SK-N-SH treated with all-trans-retinoic acid at 6 μM for 48 hours (cell line): ENCODE results near the gene GLRA2.

Source experiments
- ATAC-seq: fragments of 200-7000 bp; cut with Tn5 transposase; 3 replicates; pipeline ENCODE4 v1.9.1; 2020; ENCODE audit warnings: mild to moderate bottlenecking, moderate library complexity
- ARNTL ChIP-seq: fragments of 450-650 bp; formaldehyde crosslinking; IDR thresholded peaks from 2 replicates; pipeline ENCODE4 v1.5.0; 2020; ENCODE audit warnings: low read depth, mild to moderate bottlenecking, moderate library complexity, borderline replicate concordance
- BACH2 ChIP-seq: fragments of 250-450 bp; sonication (Bioruptor Pico); IDR thresholded peaks from 2 replicates; pipeline ENCODE4 v1.9.0; 2021; ENCODE audit warnings: mild to moderate bottlenecking, borderline replicate concordance
- CREB5 ChIP-seq: fragments of 250-450 bp; sonication (Bioruptor Pico); IDR thresholded peaks from 2 replicates; pipeline ENCODE4 v1.5.1; 2020; ENCODE audit warnings: low read depth, mild to moderate bottlenecking, moderate library complexity
- CSDC2 ChIP-seq: fragments of 250-450 bp; sonication (Bioruptor Pico); IDR thresholded peaks from 2 replicates; pipeline ENCODE4 v1.5.0; 2020; ENCODE audit warnings: mild to moderate bottlenecking, moderate library complexity
- ESRRG ChIP-seq: fragments of 250-450 bp; sonication (Bioruptor Pico); IDR thresholded peaks from 2 replicates; pipeline ENCODE4 v1.6.1; 2021; ENCODE audit warnings: mild to moderate bottlenecking
- GLIS3 ChIP-seq: fragments of 250-450 bp; sonication (Bioruptor Pico); IDR thresholded peaks from 2 replicates; pipeline ENCODE4 v1.5.0; 2020; ENCODE audit warnings: mild to moderate bottlenecking, moderate library complexity
- ISL1 ChIP-seq: fragments of 250-450 bp; sonication (Bioruptor Pico); IDR thresholded peaks from 2 replicates; pipeline ENCODE4 v2.1.2; 2022; ENCODE audit warnings: mild to moderate bottlenecking, moderate library complexity
- OSR1 ChIP-seq: fragments of 250-450 bp; sonication (Bioruptor Pico); IDR thresholded peaks from 2 replicates; pipeline ENCODE4 v1.8.0; 2022; ENCODE audit warnings: moderate library complexity, mild to moderate bottlenecking, inconsistent platforms
- PPARA ChIP-seq: fragments of 250-450 bp; sonication (Bioruptor Pico); IDR thresholded peaks from 2 replicates; pipeline ENCODE4 v1.5.0; 2020; ENCODE audit warnings: mild to moderate bottlenecking, borderline replicate concordance
- RARB ChIP-seq: fragments of 250-450 bp; sonication (Bioruptor Pico); IDR thresholded peaks from 2 replicates; pipeline ENCODE4 v1.8.0; 2021; ENCODE audit warnings: mild to moderate bottlenecking, moderate library complexity
- SNAI2 ChIP-seq: fragments of 250-450 bp; sonication (Bioruptor Pico); IDR thresholded peaks from 2 replicates; pipeline ENCODE4 v1.5.0; 2020; ENCODE audit warnings: mild to moderate bottlenecking, moderate library complexity
- TCF4 ChIP-seq: fragments of 250-450 bp; sonication (Bioruptor Pico); IDR thresholded peaks from 2 replicates; pipeline ENCODE4 v1.8.0; 2021; ENCODE audit warnings: mild to moderate bottlenecking, moderate library complexity, borderline replicate concordance
- TOX ChIP-seq: fragments of 250-450 bp; sonication (Bioruptor Pico); IDR thresholded peaks from 2 replicates; pipeline ENCODE4 v1.8.0; 2021; ENCODE audit warnings: mild to moderate bottlenecking, moderate library complexity, borderline replicate concordance
- TSHZ2 ChIP-seq: fragments of 250-450 bp; sonication (Bioruptor Pico); IDR thresholded peaks from 2 replicates; pipeline ENCODE4 v1.5.0; 2020; ENCODE audit warnings: mild to moderate bottlenecking, moderate library complexity
- ZC3H10 ChIP-seq: fragments of 250-450 bp; sonication (Bioruptor Pico); IDR thresholded peaks from 2 replicates; pipeline ENCODE4 v1.5.1; 2021; ENCODE audit warnings: mild to moderate bottlenecking, moderate library complexity
- ZFP3 ChIP-seq: fragments of 250-450 bp; sonication (Bioruptor Pico); IDR thresholded peaks from 2 replicates; pipeline ENCODE4 v1.5.0; 2020; ENCODE audit warnings: mild to moderate bottlenecking, moderate library complexity
- ZFP30 ChIP-seq: fragments of 450-650 bp; formaldehyde crosslinking; IDR thresholded peaks from 2 replicates; pipeline ENCODE4 v1.5.0; 2022; ENCODE audit warnings: mild to moderate bottlenecking, moderate library complexity
- ZNF565 ChIP-seq: fragments of 450-650 bp; formaldehyde crosslinking; conservative IDR thresholded peaks from 2 replicates; pipeline ENCODE4 v1.5.0; 2020; ENCODE audit warnings: low read depth, mild to moderate bottlenecking, moderate library complexity
- ZNF70 ChIP-seq: fragments of 450-650 bp; formaldehyde crosslinking; IDR thresholded peaks from 2 replicates; pipeline ENCODE4 v1.5.0; 2020; ENCODE audit warnings: mild to moderate bottlenecking, moderate library complexity
- ZNF8 ChIP-seq: fragments of 450-650 bp; formaldehyde crosslinking; IDR thresholded peaks from 2 replicates; pipeline ENCODE4 v1.5.0; 2020; ENCODE audit warnings: mild to moderate bottlenecking, moderate library complexity
- TF ChIP-seq, protein P1 (sequence below): fragments of 250-450 bp; sonication (Bioruptor Pico); IDR thresholded peaks from 2 replicates; pipeline ENCODE4 v1.5.1; 2021; ENCODE audit warnings: mild to moderate bottlenecking, moderate library complexity

GLRA2 gene

DNA sequence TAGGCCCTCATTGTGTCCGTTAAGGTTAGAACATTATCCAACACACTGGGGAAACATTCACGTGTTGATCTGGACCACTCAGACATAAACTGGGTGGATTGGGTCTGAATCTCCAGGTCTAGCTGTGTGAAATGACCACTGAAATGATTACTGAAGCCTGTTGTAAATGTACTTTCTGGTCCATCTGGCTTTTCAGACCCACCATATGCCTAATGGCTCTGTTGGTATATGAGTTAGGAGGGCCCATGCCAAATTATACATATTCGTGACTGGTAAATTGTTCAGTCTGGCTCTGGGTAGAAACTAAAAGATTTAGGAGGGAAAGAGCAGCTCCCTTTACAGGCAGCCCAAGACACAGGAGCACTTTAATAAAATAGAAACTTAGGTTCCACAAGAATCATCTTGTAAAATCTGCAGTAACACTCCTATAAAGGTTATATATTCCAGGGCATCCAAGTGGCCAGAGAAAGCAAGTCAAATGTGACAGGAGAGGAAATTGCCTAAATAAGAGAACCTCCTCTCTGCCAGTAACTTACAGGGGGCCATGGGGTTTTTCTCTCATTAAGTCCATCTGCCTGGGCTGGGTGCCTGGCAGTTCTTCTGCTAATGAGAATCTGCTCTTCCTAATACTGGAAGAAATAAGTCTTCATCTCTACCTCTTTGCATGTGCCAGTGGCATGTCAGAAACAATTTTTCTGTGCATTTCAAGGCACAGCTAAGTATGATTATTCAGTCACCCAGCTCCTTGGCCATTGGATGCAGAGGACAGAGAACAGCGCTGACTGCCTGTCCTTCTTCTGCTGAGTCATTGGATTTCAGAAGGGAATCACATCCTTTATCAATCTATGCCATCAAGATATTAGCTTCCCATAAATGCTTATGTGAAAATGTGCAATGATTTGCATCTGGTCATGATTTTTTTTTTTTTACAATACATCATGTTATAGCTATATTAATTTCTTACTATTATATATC is 112.6 kb downstream of the GLRA2 start:
- TF ChIP-seq RARB, result no peak
- TF ChIP-seq SNAI2 (CRISPR knock-in tag), result no peak
- TF ChIP-seq TOX (CRISPR knock-in tag), result no peak
- no peak for TF ChIP-seq ZFP30
- TF ChIP-seq OSR1 (CRISPR knock-in tag), result no peak
- no peak for TF ChIP-seq PPARA
- TF ChIP-seq ZFP3 (CRISPR knock-in tag), result no peak
- TF ChIP-seq ISL1, result no peak
- no peak for TF ChIP-seq ZNF70 (CRISPR knock-in tag)
- no peak for TF ChIP-seq ZC3H10
- no peak for TF ChIP-seq ZNF8 (CRISPR knock-in tag)
- peak; percentile 95 for ATAC-seq

- no peak for TF ChIP-seq ESRRG (CRISPR knock-in tag)
- no peak for TF ChIP-seq OSR1 (CRISPR knock-in tag)
- no peak for TF ChIP-seq BACH2 (CRISPR knock-in tag)
- no peak for TF ChIP-seq ZFP30
- TF ChIP-seq, protein P1, sequence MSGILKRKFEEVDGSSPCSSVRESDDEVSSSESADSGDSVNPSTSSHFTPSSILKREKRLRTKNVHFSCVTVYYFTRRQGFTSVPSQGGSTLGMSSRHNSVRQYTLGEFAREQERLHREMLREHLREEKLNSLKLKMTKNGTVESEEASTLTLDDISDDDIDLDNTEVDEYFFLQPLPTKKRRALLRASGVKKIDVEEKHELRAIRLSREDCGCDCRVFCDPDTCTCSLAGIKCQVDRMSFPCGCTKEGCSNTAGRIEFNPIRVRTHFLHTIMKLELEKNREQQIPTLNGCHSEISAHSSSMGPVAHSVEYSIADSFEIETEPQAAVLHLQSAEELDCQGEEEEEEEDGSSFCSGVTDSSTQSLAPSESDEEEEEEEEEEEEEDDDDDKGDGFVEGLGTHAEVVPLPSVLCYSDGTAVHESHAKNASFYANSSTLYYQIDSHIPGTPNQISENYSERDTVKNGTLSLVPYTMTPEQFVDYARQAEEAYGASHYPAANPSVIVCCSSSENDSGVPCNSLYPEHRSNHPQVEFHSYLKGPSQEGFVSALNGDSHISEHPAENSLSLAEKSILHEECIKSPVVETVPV (CRISPR knock-in tag), result no peak
- no peak for TF ChIP-seq ZFP3 (CRISPR knock-in tag)
- TF ChIP-seq SNAI2 (CRISPR knock-in tag), result no peak
- TF ChIP-seq RARB, result no peak
- no peak for ATAC-seq
Measured at GRCh38 chrX:14660970-14661369, 131.6 kb downstream of the GLRA2 start.

DNA sequence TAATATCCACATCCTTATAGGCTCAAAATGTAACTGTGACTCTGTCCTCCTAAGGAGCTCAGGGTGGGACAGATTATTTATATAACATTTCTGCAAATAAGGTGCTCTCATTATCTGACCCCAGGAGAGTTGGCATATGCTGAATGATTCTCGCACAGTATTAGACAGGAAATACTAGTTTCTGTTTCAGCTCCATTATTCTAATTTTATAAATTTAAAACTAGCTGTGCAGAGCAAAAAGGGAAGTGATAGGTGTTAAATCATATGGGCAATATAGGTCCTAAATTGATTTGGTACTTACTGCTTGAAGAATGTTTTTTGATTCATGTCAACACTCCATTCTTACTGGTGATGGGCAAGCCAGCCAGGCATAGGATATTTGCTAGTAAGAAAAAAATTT is 141.5 kb downstream of the GLRA2 start:
- no peak for ATAC-seq
- no peak for TF ChIP-seq TOX (CRISPR knock-in tag)

GRCh38 chrX:14672611-14673172 is 143.4 kb downstream of the GLRA2 start:
- ATAC-seq, result no peak
- no peak for TF ChIP-seq TSHZ2
- no peak for TF ChIP-seq ZNF8 (CRISPR knock-in tag)
- no peak for TF ChIP-seq GLIS3
- no peak for TF ChIP-seq ZNF70 (CRISPR knock-in tag)
- TF ChIP-seq PPARA, result no peak
- no peak for TF ChIP-seq OSR1 (CRISPR knock-in tag)
- no peak for TF ChIP-seq ZFP30
- no peak for TF ChIP-seq TOX (CRISPR knock-in tag)
- TF ChIP-seq ZC3H10, result no peak
- TF ChIP-seq SNAI2 (CRISPR knock-in tag), result no peak
- TF ChIP-seq ZFP3 (CRISPR knock-in tag), result no peak
- no peak for TF ChIP-seq RARB
- TF ChIP-seq CSDC2, result no peak

DNA sequence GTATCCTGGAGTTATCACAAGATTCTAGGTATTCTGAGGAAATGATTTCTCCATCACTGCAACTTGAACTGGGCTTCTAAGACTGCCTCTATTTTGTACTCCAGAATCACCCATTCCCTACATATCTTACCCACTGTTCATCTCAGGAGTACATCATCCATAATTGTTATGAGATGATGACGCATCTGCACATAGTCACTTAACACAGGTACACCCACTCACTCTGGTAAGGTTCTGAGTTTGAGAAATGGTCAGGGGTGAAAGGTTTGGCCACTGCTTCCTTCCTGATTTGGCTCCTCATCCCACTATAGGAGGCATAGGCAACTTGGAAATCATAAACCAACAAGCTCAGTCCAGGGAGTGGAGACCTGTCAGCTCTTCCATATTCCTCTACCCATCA is 143.9 kb downstream of the GLRA2 start:
- ATAC-seq, result no peak; the same call in 2 of the 3 replicates
- TF ChIP-seq BACH2 (CRISPR knock-in tag) (no peak), TCF4 (no peak), CSDC2 (no peak), OSR1 (CRISPR knock-in tag) (no peak), ESRRG (CRISPR knock-in tag) (no peak), SNAI2 (CRISPR knock-in tag) (no peak), ZNF8 (CRISPR knock-in tag) (no peak), ARNTL (CRISPR knock-in tag) (no peak), ZNF565 (CRISPR knock-in tag) (no peak), ZC3H10 (no peak)
- TF ChIP-seq, all 23 proteins: peak for 0

DNA sequence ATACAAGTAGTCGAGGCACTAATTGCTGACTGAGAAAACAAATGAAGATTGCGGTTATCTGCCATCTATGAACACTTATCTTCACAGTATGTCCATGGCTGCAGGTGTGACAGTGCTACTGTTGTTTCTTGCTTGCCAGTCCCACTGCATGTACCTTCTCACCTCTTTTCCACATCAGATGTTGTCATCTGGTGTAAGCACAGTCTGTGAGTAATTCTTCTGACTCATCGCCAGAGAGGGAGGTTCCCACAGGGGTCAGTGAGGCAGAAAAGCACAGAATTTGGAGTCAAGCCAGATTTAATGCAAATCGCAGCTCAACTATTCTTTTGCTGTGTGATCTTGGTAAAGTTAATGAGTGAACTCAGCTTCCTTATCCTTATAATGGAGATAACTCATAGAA is 144.4 kb downstream of the GLRA2 start:
- TF ChIP-seq PPARA (no peak), BACH2 (CRISPR knock-in tag) (no peak), ZNF8 (CRISPR knock-in tag) (no peak), CREB5 (no peak), ESRRG (CRISPR knock-in tag) (no peak), ARNTL (CRISPR knock-in tag) (no peak), ZFP3 (CRISPR knock-in tag) (no peak), ZNF70 (CRISPR knock-in tag) (no peak), TCF4 (no peak), GLIS3 (no peak), CSDC2 (no peak)
- TF ChIP-seq, all 23 proteins: peak for 0

More for the DNA sequence above, 144.4 kb downstream of the GLRA2 start:
- peak; percentile 93 for ATAC-seq
